Hepatocyte (in vitro differentiated cells): Measurements from ENCODE around the gene FAM219B. TPM values are rescaled to one million over a fixed set of nuclear protein-coding genes. Genes with fewer than 3 reads are reported as not detected.

Experiments used
- DNase-seq: peaks from one replicate; pipeline ENCODE4 v3.0.0-alpha.2; 2016; ENCODE audit warnings: low spot score
- H2AFZ ChIP-seq: fragments of 200-600 bp; sonication (generic); 2 replicates; pipeline ENCODE4 v1.6.0; 2016; ENCODE audit warnings: antibody characterized with exemption, mild to moderate bottlenecking
- H3K27ac ChIP-seq: fragments of 200-600 bp; sonication (generic); 2 replicates; pipeline ENCODE4 v1.5.1; 2016; ENCODE audit warnings: mild to moderate bottlenecking
- H3K27me3 ChIP-seq: fragments of 200-600 bp; sonication (generic); 2 replicates; pipeline ENCODE4 v1.6.1; 2016
- H3K36me3 ChIP-seq: fragments of 200-600 bp; sonication (generic); replicated peaks from 2 replicates; pipeline ENCODE4 v1.5.1; 2016; ENCODE audit warnings: low read depth; ENCODE audit not compliant: insufficient read depth
- H3K4me1 ChIP-seq: fragments of 200-600 bp; sonication (generic); 2 replicates; pipeline ENCODE4 v1.5.1; 2016; ENCODE audit warnings: mild to moderate bottlenecking, moderate library complexity; ENCODE audit not compliant: insufficient read depth
- H3K4me2 ChIP-seq: fragments of 200-600 bp; sonication (generic); 2 replicates; pipeline ENCODE4 v1.6.0; 2016
- H3K4me3 ChIP-seq: fragments of 200-600 bp; sonication (generic); 2 replicates; pipeline ENCODE4 v1.5.1; 2016; ENCODE audit warnings: mild to moderate bottlenecking
- H3K79me2 ChIP-seq: fragments of 200-600 bp; sonication (generic); 2 replicates; pipeline ENCODE4 v1.6.0; 2017; ENCODE audit warnings: mild to moderate bottlenecking
- H3K9me2 ChIP-seq: fragments of 200-600 bp; sonication (generic); replicated peaks from 2 replicates; pipeline ENCODE4 v1.6.0; 2017; ENCODE audit warnings: mild to moderate bottlenecking; ENCODE audit not compliant: insufficient read depth
- H3K9me3 ChIP-seq: fragments of 200-600 bp; sonication (generic); 2 replicates; pipeline ENCODE4 v1.5.1; 2016; ENCODE audit warnings: low read depth, mild to moderate bottlenecking
- H4K20me1 ChIP-seq: fragments of 200-600 bp; sonication (generic); 2 replicates; pipeline ENCODE4 v1.6.0; 2016; ENCODE audit warnings: mild to moderate bottlenecking; ENCODE audit not compliant: insufficient read depth, poor library complexity, severe bottlenecking
- CTCF ChIP-seq: fragments of 200-600 bp; sonication (generic); IDR thresholded peaks from 2 replicates; pipeline ENCODE4 v1.5.1; 2016; ENCODE audit warnings: antibody characterized with exemption, mild to moderate bottlenecking; ENCODE audit not compliant: poor library complexity
- EZH2 ChIP-seq: fragments of 200-600 bp; sonication (generic); IDR thresholded peaks from 2 replicates; pipeline ENCODE4 v1.6.1; 2016; ENCODE audit warnings: antibody characterized with exemption, mild to moderate bottlenecking, borderline replicate concordance
- EZH2phosphoT487 ChIP-seq: fragments of 200-600 bp; sonication (generic); IDR thresholded peaks from one replicate; pipeline ENCODE4 v1.6.1; 2018; ENCODE audit warnings: antibody characterized with exemption, mild to moderate bottlenecking, low read depth, moderate library complexity; ENCODE audit not compliant: unreplicated experiment, severe bottlenecking
- WGBS: methylation state at CpG from one replicate; pipeline ENCODE4 v1.1.6; 2016; ENCODE audit warnings: low lambda C conversion rate; ENCODE audit errors: missing lambda C conversion rate; 5-methylcytosine and 5-hydroxymethylcytosine counted together
- polyA plus RNA-seq: library from polyadenylated mRNA; unstranded; fragments of >200 nt; fragmentation: Nextera tagmentation; extraction: Ambion mirVana; gene quantifications from 2 replicates; pipeline ENCODE4 v1.2.1, GENCODE V29; 2016
- total RNA-seq: library from RNA; depleted of rRNA; stranded (reverse); fragments of >200 nt; gene quantifications from 2 replicates; pipeline ENCODE4 v1.2.3, GENCODE V29; 2014

Gene FAM219B
- total and polyA plus RNA-seq, 2 experiments from 2014 or later = 35.9 to 36.9 TPM

GRCh38 chr15:74893627-74894026 lies 13.0 kb downstream of the FAM219B start:
- Histone ChIP-seq H3K79me2 (peaks cover 6% of the 10 kb centered on the region), H3K36me3 (no peaks in the 10 kb centered on the region), H3K4me1 (peaks cover 9% of the 10 kb centered on the region), H3K4me2 (no peak overlapping the region), H2AFZ (no peak overlapping the region), H3K4me3 (no peak overlapping the region), H3K27ac (no peak overlapping the region), H3K9me2 (no peaks in the 10 kb centered on the region), H3K9me3 (no peaks in the 10 kb centered on the region), H4K20me1 (no peaks in the 10 kb centered on the region), H3K27me3 (no peaks in the 10 kb centered on the region)
- TF ChIP-seq EZH2 (no peak), CTCF (no peak), EZH2phosphoT487 (no peak)
- 97% methylated on average over 3 of the region's 3 CpGs for WGBS
- DNase-seq = no peak

GRCh38 chr15:74892931-74893330 lies 13.7 kb downstream of the FAM219B start:
- no peak overlapping the region for H2AFZ ChIP-seq
- no peaks in the 10 kb centered on the region for H4K20me1 ChIP-seq
- no peak for DNase-seq
- H3K4me3 ChIP-seq = no peak overlapping the region
- peaks cover 6% of the 10 kb centered on the region for H3K79me2 ChIP-seq
- H3K9me2 ChIP-seq = no peaks in the 10 kb centered on the region
- no peak overlapping the region for H3K27ac ChIP-seq
- 100% methylated on average over 2 of the region's 2 CpGs for WGBS
- no peaks in the 10 kb centered on the region for H3K9me3 ChIP-seq
- H3K36me3 ChIP-seq = no peaks in the 10 kb centered on the region
- H3K4me2 ChIP-seq = no peak overlapping the region
- H3K27me3 ChIP-seq = no peaks in the 10 kb centered on the region
- H3K4me1 ChIP-seq = peaks cover 9% of the 10 kb centered on the region
- no peak for TF ChIP-seq CTCF
- TF ChIP-seq EZH2phosphoT487 = no peak
- no peak for TF ChIP-seq EZH2

GRCh38 chr15:74892313-74892712 lies 14.3 kb downstream of the FAM219B start:
- no peak overlapping the region for H3K4me2 ChIP-seq
- H3K9me3 ChIP-seq = no peaks in the 10 kb centered on the region
- peaks cover 6% of the 10 kb centered on the region for H3K79me2 ChIP-seq
- H3K27me3 ChIP-seq = no peaks in the 10 kb centered on the region
- no peaks in the 10 kb centered on the region for H4K20me1 ChIP-seq
- H3K4me1 ChIP-seq = peaks cover 9% of the 10 kb centered on the region
- H3K4me3 ChIP-seq = no peak overlapping the region
- no peaks in the 10 kb centered on the region for H3K9me2 ChIP-seq
- H3K27ac ChIP-seq = no peak overlapping the region
- DNase-seq = no peak
- no peaks in the 10 kb centered on the region for H3K36me3 ChIP-seq
- WGBS = 97% methylated on average over 3 of the region's 3 CpGs
- H2AFZ ChIP-seq = no peak overlapping the region
- TF ChIP-seq CTCF (no peak), EZH2 (no peak), EZH2phosphoT487 (no peak)

GRCh38 chr15:74891469-74891868 lies 15.2 kb downstream of the FAM219B start:
- no peaks in the 10 kb centered on the region for H3K9me2 ChIP-seq
- H3K79me2 ChIP-seq = peaks cover 6% of the 10 kb centered on the region
- H3K4me2 ChIP-seq = no peak overlapping the region
- H3K27me3 ChIP-seq = no peaks in the 10 kb centered on the region
- no peaks in the 10 kb centered on the region for H3K9me3 ChIP-seq
- no peak overlapping the region for H2AFZ ChIP-seq
- H3K4me3 ChIP-seq = no peak overlapping the region
- H3K36me3 ChIP-seq = no peaks in the 10 kb centered on the region
- TF ChIP-seq EZH2phosphoT487 (no peak), CTCF (no peak), EZH2 (no peak)
- H3K27ac ChIP-seq = no peak overlapping the region
- WGBS = 83% methylated on average over 3 of the region's 3 CpGs
- peaks cover 9% of the 10 kb centered on the region for H3K4me1 ChIP-seq
- no peaks in the 10 kb centered on the region for H4K20me1 ChIP-seq
- DNase-seq = no peak
